NCI-H345 treated with DMSO at 0.1 percent for 48 hours (cell line): ENCODE measurements around the gene CAMK2A.

Experiments used
- DNase-seq: peaks from one replicate; lab custom pipeline; 2025; ENCODE audit not compliant: unreplicated experiment; lab: John Stamatoyannopoulos, UW

CAMK2A gene

DNA sequence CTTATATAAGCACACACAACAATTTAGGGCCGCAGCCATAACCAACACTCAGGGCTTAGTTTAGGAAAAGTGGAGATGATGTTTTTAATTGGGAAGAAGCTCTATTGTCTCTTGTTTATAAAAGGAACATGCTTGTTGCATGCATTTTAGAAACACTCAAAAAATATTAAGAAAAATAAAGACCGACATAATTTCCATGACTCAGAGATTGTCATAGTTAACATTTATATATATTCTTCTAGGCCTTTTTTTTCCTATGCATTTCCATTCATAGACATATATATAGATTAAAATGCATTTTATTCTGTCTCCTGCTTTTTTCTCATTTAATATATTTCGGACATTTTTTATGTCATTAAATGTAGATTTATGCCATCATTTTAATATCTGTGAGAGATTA, 26.7 kb upstream of the CAMK2A start:
- DNase-seq, result no peak

DNA sequence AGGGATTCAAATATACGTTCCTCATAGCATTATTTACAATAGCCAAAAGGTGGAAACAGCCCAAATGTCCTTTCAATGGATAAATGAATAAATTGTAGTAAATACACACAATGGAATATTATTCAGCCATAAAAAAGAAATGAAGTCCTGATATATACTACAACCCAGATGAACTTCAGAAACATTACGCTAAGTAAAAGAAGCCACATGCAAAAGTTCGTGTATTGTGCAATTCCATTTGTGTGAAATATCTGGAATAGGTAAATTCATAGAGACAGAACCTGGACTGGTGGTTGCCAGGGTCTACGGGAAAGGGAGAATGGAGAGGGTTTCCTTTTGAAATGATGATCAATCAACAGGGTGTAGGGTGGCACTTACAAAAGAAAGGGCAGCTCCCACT, 25.7 kb upstream of the CAMK2A start:
- no peak for DNase-seq

DNA sequence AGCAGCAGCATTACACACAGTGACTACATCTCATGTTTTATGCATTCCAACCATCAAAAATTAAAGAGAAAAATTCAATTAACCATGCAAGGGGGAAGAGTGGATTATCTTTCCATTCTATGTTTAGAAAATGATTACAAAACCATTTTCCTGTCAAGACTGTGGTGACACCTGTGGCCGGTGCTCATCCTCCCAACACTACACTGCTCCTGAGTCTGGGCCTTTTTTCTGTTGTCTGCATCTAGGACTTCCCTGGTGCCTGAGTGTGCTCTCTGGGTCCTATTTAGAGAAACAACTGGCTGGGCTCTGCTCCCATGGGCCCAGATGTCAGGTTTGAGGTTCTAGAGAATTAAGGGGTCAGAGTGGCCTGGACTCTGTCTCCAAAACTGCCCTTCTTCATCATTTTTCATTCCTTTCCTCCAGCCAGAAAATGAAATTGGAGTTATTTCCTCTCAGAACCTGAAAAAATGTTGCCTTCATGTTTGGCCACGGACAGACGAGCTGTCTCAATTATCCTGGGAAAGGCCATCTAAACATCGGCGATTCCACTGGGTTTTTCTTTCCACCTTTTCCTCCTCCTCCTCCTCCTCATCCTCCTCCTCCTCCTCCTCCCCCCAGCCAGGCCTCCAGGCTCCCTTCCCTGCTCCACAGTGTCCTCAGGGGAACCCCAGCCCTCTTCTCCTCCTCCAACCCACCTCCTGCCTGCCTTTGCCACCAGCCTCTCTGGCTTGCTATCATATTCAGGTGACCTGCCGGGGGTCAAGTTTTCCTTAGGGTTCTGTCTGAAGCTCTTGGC, 24.5 kb upstream of the CAMK2A start:
- DNase-seq, result no peak

DNA sequence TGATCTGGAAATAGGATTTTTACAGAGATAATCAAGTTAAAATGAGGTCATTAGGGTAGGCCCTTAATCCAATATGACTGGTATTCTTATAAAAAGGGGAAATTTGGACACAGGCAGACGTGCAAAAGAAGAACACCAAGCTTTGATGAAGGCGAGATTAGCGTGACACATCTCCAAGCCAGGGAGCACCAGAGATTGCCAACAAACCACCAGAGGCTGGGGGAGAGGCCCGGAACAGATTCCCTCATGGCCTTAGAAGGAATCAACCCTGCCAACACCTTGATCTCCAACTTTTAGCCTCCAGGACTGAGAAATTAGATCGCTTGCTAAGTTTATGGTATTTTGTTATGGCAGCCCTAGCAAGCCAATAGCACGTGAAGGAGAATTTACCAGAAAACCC, 23.9 kb upstream of the CAMK2A start:
- no peak for DNase-seq

DNA sequence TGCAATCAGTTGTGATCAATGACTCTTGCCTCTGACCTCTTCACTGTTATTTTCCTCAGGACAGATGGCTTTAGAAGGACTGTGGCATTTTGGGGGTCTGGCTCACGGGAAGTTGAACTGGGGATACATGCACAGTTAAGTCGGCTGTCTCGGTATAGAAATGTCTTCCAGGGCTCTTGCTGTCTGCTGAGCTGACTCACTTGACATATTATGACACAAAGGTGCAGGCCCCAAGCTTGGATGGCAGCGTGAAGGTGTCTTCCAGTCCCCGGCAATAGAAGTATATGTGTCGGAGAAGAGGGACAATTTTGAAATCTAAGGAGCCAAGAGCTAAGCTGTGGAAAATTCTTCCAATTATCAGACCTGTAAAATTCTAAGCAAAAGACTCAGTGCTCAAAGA, 22.9 kb upstream of the CAMK2A start:
- DNase-seq, result no peak

DNA sequence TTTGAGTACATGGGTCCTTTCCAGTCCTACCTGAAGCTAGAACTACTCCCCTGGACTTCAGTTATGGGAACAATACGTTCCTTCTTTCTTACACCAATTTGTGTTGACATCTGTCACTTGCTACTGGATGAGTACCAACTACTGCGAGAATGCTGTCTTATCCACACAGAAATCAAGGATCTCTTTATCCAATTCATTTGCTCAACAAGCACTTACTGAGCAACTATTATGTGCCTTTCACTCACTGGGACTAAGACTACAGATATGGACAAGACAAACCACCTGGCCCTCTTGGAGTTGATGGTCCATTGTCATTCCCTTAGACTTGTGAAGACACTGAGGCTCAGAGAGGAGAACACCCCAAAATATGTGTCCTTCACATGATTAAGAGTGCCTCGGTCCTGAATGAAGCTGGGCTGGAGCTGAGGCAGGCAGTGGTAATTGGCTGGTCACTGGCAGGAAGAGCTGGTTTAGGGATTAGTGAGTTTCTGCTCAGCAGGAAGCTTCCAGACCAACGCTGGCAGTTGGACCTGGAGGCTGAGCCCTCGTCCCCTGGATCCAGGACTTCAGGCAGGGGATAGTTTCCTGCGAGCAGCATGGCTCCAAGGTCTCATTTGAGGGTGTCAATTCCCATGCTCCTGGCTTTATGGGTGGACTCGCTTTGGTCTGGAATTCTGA, 21.6 kb upstream of the CAMK2A start:
- DNase-seq, result no peak

DNA sequence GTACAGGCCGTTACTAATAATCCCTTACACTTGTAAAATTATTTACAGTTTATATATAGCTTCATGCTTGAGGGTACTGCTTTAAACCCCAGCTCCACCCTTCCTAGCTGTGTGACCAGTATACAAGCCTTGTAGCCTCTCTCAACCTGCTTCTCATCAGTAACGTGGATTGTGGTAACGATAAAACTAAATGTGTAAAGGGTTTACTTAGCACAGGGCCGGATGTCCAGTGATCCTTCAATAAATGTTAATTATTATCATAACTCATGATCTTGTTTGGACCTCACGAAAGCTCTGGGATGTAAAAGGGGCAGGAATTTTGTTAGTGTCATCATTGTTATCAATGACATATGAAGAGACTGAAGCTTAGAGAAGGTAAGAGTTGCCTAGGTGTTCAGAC, 20.7 kb upstream of the CAMK2A start:
- no peak for DNase-seq

DNA sequence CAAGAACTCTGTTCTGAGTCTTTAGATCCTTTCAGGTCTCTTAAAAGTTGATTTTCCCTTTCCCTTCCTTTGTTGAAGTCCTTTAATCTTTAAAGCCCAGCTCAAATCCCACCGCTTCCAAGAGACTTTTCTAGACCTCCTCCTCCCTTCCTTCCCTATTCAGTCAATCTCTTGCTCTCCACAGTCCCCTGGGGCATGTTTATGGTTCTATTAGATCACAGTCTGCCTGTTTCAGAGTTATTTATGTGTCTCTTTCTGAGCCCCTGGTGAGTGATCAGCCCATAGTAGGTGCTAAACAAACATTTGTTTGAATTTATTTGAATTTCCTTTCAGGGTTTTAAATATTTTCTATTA, 20.3 kb upstream of the CAMK2A start:
- no peak for DNase-seq

DNA sequence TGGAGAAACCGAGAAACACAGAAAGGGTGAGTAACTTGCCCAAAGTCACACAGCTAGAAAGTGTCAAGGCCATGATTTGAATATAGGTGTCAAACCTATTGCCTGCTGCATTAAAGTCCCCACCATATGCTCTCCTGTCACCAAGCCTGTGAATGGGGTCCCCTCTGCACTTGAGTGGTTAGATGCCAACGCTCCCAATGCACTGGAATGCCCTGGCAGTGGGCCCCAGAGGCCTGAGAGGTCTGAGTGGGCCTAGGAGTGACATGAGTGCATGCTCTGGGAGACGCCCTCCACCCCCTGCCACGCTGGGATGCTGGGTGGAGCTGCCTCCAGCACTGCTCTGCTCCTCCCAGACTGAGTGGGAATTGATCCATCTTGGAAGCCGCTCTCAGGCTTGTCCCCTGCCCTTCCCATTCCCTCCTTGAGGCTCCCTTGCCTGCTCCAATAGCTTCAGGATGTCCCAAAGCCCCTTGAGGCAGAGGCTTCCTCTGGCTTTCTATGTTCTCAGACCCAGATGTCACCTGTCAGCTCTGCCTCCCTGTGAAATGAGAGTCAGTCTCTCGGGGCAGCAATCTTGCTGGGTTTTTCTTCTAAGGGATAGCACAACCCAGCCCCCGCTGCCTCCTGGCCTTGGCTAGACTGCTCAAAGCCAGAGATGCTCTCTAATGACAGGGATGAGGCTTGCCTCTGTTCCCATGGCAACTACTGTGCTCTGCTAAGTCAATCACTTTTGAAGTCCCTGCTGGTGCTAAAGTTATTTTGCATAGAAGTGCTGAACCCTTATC, 19.7 kb upstream of the CAMK2A start:
- no peak for DNase-seq

DNA sequence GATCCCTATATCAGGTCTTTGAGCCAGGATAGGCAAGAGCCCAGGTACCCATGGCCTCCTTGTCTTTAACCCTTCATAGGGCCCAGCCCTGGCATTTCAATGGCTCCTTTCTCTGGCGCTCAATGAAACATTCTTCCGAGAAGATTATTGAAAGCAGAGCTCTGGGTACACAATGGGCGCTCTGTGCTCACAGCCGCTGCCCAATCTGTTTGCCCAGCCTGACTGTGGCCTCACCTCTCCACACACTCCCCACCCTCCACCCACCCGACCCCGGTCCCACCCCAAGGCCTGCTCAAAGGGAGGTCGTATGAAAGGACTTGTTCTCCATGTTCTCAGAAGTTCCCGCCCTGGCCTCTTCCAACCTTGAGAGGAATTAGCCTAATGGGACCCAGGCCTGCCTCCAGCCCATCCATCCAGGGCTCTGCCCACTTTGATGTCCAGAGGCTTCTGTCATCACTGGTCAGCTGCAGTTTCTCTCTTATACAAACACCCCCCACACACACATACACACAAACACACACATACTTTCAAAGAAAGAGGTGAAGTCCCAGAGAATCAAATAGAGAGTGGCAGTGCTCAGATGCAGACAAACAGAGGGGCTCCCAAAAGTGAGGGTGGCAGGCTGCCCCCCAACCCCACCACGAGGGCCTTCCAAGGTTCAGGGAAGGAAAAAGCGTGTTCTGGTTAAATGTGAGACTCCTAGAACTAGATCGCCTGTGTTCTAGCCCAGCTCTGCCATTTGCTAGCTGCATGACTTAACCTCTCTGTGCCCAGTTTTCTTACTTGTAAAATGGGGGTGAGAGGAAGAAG, 18.2 kb upstream of the CAMK2A start:
- DNase-seq, result no peak

DNA sequence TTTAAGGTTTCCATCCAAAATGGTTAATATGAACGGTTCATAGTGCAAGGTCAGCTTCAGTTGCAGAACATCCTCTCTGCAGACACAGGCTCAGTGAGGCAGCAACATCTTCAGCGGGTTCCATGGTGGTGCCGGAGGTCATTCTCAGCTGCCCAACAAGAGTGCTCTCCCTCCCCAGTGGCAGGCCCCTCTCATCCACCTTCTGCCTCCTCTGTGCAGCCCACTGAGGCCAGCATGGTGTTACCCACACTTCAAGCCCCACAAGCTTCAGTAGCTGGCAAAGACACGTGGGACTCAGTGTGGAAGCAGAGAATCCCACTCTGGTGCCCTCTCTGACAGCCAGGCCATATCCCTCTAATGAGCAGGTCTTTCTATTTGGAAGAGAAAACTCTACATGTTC, 17.2 kb upstream of the CAMK2A start:
- no peak for DNase-seq

DNA sequence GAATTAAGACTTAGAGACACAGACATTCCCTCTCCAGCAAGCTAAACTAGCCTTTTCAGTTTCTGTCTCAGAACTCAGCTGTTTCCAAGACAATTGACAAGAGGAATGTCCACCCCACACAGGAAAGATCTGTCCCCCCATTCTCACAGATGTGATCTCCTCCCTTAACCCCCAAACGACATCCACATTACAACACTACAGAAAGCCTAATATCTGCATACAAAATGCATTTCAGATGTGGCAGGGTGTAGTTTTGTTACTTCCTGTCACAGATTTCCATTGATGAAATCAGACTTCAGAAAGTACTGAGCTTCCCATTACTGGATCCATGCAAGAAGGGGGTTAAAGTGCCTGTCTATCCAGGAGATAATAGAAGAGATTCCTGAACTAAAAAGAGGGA, 16.0 kb upstream of the CAMK2A start:
- DNase-seq, result no peak

DNA sequence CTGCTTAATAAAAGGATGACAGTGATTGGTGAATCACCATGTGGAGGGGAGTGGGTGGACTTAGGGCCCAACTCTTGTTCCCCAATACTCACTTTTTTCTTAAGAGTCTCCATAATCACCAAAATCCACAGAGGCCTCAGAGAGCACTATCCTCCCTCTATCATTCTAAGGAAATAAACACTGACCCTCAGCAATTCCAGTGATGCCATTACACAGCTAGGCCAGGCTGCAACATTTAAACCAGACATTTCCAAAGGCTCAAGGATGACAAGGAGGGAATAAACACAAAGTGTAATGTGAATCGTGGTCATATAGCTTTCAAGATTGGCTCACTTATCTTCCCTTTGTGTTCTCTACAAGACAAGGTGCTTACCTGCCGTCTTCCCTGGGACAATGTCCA, 15.5 kb upstream of the CAMK2A start:
- DNase-seq, result no peak

DNA sequence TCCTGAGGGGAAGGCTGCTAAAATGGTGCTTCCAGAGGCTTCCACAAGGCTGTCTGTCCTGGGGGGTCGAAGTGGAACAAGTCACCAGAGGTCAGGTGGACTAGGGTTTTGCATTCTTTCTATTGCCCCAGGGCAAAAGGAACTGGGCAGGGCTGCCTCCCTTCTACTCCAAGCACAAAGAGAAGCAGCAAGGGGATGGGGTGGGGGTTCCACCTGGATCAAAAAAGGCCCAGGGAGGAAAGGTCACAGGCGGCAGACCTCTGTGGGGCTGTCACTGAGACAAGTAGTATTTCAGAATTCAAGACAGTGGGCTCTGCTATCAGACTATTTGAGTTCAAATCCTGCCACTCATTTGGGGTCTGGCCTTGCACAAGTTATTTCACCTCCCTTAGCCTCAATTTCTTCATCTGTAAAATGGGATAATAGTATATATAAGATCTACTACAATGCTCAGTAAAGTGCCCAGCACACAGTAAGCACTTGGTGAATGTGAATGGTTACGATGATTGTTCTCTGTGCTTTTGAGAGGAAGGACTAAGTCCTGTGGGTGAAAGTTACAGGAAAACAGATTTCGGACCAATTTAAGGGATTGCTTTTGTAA, 15.0 kb upstream of the CAMK2A start:
- no peak for DNase-seq

DNA sequence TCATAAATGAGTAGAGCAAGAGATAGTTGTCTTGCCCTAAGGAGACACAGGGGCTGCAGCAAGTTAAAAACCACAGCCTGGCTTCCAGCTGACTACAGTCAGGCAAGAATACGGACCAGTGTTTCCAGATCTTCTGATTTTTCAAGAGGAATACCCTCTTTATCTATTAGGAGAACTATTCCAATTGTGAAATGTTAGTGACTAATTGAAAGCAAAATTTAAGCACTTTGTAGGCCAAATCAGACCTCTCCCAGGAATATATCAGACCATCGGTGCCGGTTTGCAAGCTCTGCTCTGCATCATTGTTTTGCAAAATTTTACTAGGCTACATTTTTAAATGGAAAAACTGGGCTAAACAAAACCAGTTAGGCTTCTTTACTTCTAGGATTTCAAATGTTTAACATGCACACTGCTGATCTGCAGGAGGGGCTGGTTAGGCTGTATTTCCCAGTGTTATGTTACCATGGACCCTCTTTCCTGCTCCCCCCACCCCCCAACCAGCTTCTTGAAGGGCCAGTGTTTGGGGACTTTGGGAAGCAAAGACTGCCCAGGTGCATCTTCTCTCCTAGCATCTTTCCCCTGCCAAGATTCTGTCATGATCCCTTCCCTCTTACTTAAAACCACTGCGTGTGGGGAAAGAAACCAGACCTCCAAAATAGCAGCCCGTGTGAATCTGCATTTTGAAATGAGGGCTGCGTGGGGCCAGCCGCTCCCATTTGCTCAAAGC, 14.2 kb upstream of the CAMK2A start:
- DNase-seq, result no peak

DNA sequence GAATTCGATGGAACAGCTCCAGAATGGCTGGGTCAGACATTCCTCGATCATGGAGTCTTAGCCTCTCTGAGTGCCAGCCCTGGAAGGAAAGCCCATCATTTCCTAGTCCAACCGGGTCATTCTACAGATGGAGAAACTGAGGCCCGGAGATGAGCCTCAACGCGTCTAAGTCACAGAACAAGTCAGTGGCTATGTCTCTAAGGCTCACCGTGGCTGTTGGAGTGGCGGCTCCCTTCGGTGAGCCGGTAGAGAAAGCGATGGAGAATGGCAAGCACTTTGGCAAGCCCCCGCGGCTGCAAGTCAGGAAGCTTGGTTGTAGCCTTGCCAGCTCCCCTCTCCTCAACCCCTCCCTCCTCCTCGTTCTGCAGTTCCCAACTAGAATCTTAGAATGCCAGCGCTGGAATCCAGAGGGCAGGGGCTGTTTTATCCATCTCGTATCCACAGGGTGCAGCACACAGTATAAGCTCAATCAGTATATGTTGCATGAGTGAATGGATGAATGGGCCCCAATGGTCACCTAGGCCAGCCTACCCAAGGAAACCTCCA, 13.6 kb upstream of the CAMK2A start:
- DNase-seq, result no peak

DNA sequence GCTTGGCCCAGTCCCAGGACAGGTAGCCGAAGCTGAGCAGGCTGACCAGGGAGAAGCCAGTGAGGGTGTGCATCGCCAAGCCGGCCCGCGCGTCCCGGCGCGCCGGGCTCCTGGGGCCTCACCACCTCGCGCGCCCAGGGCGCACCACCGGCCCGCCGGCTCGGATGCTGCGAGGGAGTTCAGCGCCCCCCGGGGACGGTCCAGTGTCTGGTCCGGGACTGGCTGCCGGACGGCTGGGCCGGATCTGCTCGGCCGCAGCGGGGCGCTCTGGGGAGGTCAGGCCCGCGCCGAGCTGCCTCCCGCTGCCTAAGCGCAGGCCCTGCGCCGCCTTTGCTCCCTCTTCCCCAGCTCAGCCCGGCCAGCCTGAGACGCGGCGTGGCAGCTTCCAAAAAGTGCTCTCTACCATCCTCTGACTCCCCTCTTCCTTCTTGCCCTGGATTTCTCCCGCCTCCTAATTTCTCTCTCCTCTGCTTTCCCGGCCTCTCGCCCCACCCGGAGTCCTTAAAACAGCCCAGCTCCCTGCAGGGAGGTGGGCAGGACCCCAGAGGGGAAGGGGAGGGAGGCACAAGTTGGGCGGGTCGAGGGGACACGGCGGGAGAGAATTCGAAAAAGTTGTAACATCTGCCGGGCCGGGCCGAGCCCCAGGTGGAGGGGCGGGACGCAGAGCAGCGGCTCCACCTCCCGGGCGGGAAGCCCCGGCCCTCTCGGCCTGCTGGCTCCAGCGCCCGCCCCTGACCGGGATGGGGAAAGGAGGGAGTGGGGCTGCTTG, 12.9 kb upstream of the CAMK2A start, which contains the start of gene ARSI:
ARSI (minus strand) TSS at position 605 of the 769 bp plus-strand sequence; CDS start at position 73, 532 bp downstream.
- no peak for DNase-seq

DNA sequence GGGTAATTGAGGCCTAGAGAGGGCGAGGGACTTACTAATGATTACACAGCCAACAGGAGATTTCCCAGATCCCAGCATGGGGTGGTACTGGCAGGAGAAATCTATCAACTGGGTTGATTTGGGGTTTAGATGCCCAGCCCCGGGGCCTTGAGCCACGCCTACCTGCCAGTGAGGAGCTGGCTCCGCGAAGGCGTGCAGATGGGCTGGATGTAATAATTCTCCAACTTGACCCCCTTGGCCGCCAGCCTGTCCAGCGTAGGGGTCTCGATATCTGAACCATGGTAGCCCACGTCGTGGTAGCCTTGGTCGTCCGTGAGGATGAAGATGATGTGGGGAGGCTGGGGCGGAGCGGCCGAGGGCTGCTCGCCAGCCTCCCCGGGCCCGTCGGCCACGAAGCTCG, 12.3 kb upstream of the CAMK2A start:
- no peak for DNase-seq

DNA sequence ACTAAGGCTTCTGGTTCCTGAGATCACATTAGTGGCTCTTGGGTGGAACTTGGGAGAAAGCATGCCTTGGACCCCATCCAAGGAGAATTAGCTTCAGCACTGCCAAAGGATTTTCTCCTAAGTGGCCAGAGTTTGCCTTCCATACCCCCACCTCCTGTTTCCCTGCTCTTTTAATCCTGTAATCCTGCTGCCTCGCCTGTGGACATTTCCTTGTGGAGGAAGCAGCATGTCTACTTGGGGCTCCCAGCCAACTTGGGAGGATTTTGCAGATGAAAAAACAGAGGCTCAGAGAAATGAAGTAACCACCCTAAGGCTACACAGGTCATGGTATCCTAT, 11.6 kb upstream of the CAMK2A start:
- no peak for DNase-seq
